Measurements from ENCODE around the gene NRCAM. TPM values are rescaled to one million over a fixed set of nuclear protein-coding genes. Genes with fewer than 3 reads are reported as not detected.

Gene NRCAM
- total RNA-seq, 4 donors from 2014 or later = 10.1 to 19.5 (median 13.0) TPM

DNA sequence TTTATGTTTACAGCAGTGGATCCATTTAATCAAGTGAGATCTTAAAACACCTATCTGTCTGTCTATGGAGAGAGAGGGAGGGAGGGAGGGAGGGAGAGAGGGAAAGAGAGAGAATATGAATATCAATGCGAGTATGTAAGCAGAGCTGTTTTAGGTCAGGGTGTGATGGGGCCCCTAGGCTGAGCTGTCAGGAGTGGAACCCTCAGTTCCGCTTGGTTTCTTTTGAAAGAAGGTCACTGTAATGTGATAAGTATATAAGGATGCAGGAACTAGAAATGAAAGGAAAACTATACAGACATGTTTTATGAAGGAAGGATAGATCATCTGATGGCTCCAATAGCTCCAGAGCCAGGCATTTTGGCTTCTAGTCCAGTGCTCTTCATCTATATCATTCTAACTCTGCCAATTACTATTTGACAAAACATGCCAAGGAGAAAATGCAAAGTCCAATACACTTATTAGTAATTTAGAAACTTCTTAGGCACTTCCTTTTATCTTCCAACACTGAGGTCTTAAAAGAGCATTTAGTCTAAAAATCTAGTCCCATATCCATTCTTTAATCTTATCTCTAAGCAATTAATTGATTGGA lies 70.3 kb downstream of the NRCAM start:
- no peaks in the 10 kb centered on the region for H3K9me3 ChIP-seq
- H3K36me3 ChIP-seq = no peaks in the 10 kb centered on the region
- H3K27ac ChIP-seq = no peak overlapping the region
- 62 to 72% methylated on average over 2 of the region's 2 CpGs for WGBS, 2 donors
- no peak overlapping the region for H3K4me3 ChIP-seq (replicated peaks in 1 of 3)
- H3K27me3 ChIP-seq = no peaks in the 10 kb centered on the region
- intact Hi-C loops (cut with DNase I) = no loop called here
- peaks cover 0 to 7% of the 10 kb centered on the region in 2 donors for H3K4me1 ChIP-seq
- DNase-seq = no peak
- TF ChIP-seq CTCF (IDR thresholded peaks at IDR 0.05) (no peak), POLR2A (IDR thresholded peaks at IDR 0.05) (no peak)

DNA sequence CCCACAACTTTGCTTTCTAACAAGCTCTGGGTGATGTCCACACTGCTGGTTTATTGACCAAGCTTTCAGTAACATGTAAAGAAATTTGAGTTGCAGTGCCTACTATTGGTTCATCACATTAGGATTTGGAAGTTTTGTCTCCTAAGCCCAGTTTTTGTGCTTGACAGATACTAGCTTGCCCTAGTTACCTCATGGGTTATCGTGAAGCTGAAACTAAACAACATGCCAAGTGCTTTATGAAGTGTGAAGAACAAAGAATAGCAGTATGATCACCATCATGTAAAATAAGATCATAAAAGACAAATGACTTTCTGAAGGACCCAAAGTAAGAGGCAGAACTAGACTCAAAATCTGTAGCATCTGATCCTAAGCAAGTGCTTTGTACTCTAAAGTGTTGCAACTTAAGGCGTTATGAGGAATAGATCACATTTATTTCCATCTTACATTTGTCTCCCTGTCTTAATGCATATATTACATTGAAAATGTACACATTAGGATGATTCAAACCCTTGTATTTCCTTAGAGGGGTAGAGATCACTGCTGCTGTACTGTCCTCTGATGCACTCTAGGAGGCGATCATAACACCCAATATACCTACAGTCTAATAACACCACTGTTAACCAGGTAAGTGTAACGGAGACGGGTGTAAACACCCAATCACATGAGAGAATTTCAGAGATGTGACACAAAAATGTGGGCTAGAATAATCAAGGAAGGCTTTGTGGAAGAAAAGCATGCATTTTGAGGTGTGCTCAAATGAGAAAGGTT lies 71.3 kb downstream of the NRCAM start:
- Histone ChIP-seq H3K27me3 (no peaks in the 10 kb centered on the region), H3K27ac (no peak overlapping the region), H3K36me3 (no peaks in the 10 kb centered on the region), H3K4me3 (replicated peaks in 1 of 3) (no peak overlapping the region), H3K9me3 (no peaks in the 10 kb centered on the region), H3K4me1 (peaks cover 0 to 7% of the 10 kb centered on the region in 2 donors)
- intact Hi-C loops (cut with DNase I) = no loop called here
- 70 to 78% methylated on average over 5 of the region's 5 CpGs for WGBS, 2 donors
- TF ChIP-seq POLR2A (IDR thresholded peaks at IDR 0.05) (no peak), CTCF (IDR thresholded peaks at IDR 0.05) (no peak)
- no peak for DNase-seq

- WGBS, 2 donors = 78 to 100% methylated on average over 1 of the region's 1 CpG
- Histone ChIP-seq H3K36me3 (no peaks in the 10 kb centered on the region), H3K27ac (no peak overlapping the region), H3K27me3 (no peaks in the 10 kb centered on the region), H3K9me3 (no peaks in the 10 kb centered on the region), H3K4me1 (peaks cover 0 to 7% of the 10 kb centered on the region in 2 donors), H3K4me3 (replicated peaks in 1 of 3) (no peak overlapping the region)
- DNase-seq = no peak
- intact Hi-C loops (cut with DNase I) = no loop called here
- TF ChIP-seq CTCF (IDR thresholded peaks at IDR 0.05) (no peak), POLR2A (IDR thresholded peaks at IDR 0.05) (no peak)
Observed at GRCh38 chr7:108382932-108383331, 73.3 kb downstream of the NRCAM start.

DNA sequence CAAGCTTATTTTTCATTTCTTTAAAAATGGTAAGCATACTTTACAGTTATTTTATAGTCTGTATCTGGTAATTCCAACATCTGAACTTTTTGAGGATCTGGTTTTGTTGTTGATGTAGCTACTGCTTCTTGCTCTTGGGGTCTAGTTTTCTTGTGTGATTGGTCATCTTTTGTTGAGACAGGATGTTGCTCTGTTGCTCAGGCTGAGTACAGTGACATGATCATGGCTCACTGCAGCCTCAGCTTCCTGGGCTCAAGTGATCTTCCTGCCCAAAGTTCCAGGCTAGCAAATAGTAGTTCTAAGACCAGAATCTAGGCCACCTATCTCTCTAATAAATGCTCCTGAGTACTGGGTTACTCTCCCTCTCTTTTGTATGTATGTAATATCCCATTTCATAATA lies 75.7 kb downstream of the NRCAM start:
- H3K4me3 ChIP-seq (replicated peaks in 1 of 3) = no peak overlapping the region
- no peaks in the 10 kb centered on the region for H3K9me3 ChIP-seq
- H3K4me1 ChIP-seq = peaks cover 0 to 7% of the 10 kb centered on the region in 2 donors
- no peaks in the 10 kb centered on the region for H3K36me3 ChIP-seq
- no peak for TF ChIP-seq CTCF (IDR thresholded peaks at IDR 0.05)
- no peak for TF ChIP-seq POLR2A (IDR thresholded peaks at IDR 0.05)
- no peaks in the 10 kb centered on the region for H3K27me3 ChIP-seq
- intact Hi-C loops (cut with DNase I) = no loop called here
- no peak for DNase-seq
- H3K27ac ChIP-seq = no peak overlapping the region

DNA sequence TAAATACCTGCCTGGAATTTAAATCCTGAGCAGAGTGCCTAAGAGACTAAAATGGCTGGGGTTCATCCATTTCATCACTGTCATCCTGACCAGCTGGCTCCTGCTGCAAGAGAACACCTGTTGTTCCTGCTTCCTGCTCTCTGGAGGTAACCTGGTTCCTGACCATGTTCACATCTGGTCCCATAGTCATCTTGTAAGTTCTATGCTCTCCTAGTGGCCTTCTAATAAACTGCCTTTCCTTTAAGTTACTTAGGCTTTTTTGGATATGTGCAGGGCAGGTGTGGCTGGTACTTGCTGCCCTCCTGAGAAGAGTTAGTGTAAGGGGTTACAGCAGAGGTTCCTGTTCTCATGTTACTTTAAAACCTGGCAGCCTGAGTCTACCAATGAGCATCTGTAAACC lies 80.0 kb downstream of the NRCAM start:
- intact Hi-C loops (cut with DNase I) = no loop called here
- no peak overlapping the region for H3K4me3 ChIP-seq (replicated peaks in 1 of 3)
- TF ChIP-seq POLR2A (IDR thresholded peaks at IDR 0.05) (no peak), CTCF (IDR thresholded peaks at IDR 0.05) (no peak)
- H3K36me3 ChIP-seq = no peaks in the 10 kb centered on the region
- H3K27ac ChIP-seq = no peak overlapping the region
- H3K9me3 ChIP-seq = no peaks in the 10 kb centered on the region
- DNase-seq = no peak
- H3K4me1 ChIP-seq = no peaks in the 10 kb centered on the region
- no peaks in the 10 kb centered on the region for H3K27me3 ChIP-seq
